ENCODE data around the gene ISOC2. TPM values are rescaled to one million over a fixed set of nuclear protein-coding genes. Genes with fewer than 3 reads are reported as not detected.

The ISOC2 gene
- total RNA-seq, 2 experiments from 2014 or later, result 29.0 to 29.3 TPM

- TF ChIP-seq CTCF (IDR thresholded peaks at IDR 0.05), result no peak
- peaks cover 7% of the 10 kb centered on the region for H3K4me1 Mint-ChIP-seq (ENCODE audit: low read depth)
- CTCF ChIA-PET, result interaction anchor here (5.6 kb wide), 1 partner anchor 32 kb away, joined by 47 read pairs; no protein-coding TSS in a partner anchor
- H3K9me3 Mint-ChIP-seq, result no peaks in the 10 kb centered on the region
- peaks cover 2% of the 10 kb centered on the region for H3K36me3 Mint-ChIP-seq (ENCODE audit: low read depth)
- DNase-seq (no peak), ATAC-seq (no peak)
- no peaks in the 10 kb centered on the region for H3K27me3 Mint-ChIP-seq
- POLR2A ChIA-PET, result no interaction called here
- intact Hi-C loops (cut with micrococcal nuclease), result no loop called here
- H3K27ac Mint-ChIP-seq, result no peak overlapping the region
- no peak overlapping the region for H3K4me3 Mint-ChIP-seq
Observed at GRCh38 chr19:55472463-55472862, 11.0 kb upstream of the ISOC2 start.

GRCh38 chr19:55471266-55471665 lies 9.8 kb upstream of the ISOC2 start:
- Mint-ChIP-seq H3K4me3 (no peak overlapping the region), H3K27ac (no peak overlapping the region), H3K36me3 (ENCODE audit: low read depth) (no peaks in the 10 kb centered on the region), H3K4me1 (ENCODE audit: low read depth) (peaks cover 5% of the 10 kb centered on the region), H3K9me3 (no peaks in the 10 kb centered on the region), H3K27me3 (no peaks in the 10 kb centered on the region)
- intact Hi-C loops (cut with micrococcal nuclease), result no loop called here
- ATAC-seq (no peak), DNase-seq (no peak)
- ChIA-PET CTCF (interaction anchor here (1.2 kb wide), 1 partner anchor 33 kb away, joined by 6 read pairs; no protein-coding TSS in a partner anchor), POLR2A (no interaction called here)
- TF ChIP-seq CTCF (IDR thresholded peaks at IDR 0.05), result no peak

GRCh38 chr19:55468054-55468393 lies 6.6 kb upstream of the ISOC2 start:
- H3K36me3 Mint-ChIP-seq (ENCODE audit: low read depth), result no peaks in the 10 kb centered on the region
- CTCF ChIA-PET, result interaction anchor here (0.7 to 4.4 kb wide), 28 partner anchors 9 to 380 kb away, joined by 3 to 77 read pairs (median 5); partner anchors contain the start of genes NAT14, ZNF628 and ZNF865
- no peak overlapping the region for H3K4me3 Mint-ChIP-seq
- H3K4me1 Mint-ChIP-seq (ENCODE audit: low read depth), result peaks cover 5% of the 10 kb centered on the region
- ATAC-seq (no peak), DNase-seq (no peak)
- POLR2A ChIA-PET, result interaction anchor here (0.7 to 1.0 kb wide), 2 partner anchors 24 to 60 kb away, joined by 3 read pairs; partner anchors contain the start of gene UBE2S
- peak; percentile 36 for TF ChIP-seq CTCF (IDR thresholded peaks at IDR 0.05)
- H3K27ac Mint-ChIP-seq, result no peak overlapping the region
- intact Hi-C loops (cut with micrococcal nuclease), result loop anchor here (5.0 kb wide), 1 partner anchor 34 kb away; no protein-coding TSS in a partner anchor
- H3K27me3 Mint-ChIP-seq, result no peaks in the 10 kb centered on the region
- H3K9me3 Mint-ChIP-seq, result no peaks in the 10 kb centered on the region

GRCh38 chr19:55467236-55468053 lies 6.0 kb upstream of the ISOC2 start:
- peak; percentile 98 for TF ChIP-seq CTCF (IDR thresholded peaks at IDR 0.05)
- ATAC-seq (peak; percentile 98), DNase-seq (peak; percentile 69)
- no peaks in the 10 kb centered on the region for H3K27me3 Mint-ChIP-seq
- peaks cover 5% of the 10 kb centered on the region for H3K4me1 Mint-ChIP-seq (ENCODE audit: low read depth)
- H3K9me3 Mint-ChIP-seq, result no peaks in the 10 kb centered on the region
- no peaks in the 10 kb centered on the region for H3K36me3 Mint-ChIP-seq (ENCODE audit: low read depth)
- H3K27ac Mint-ChIP-seq, result no peak overlapping the region
- intact Hi-C loops (cut with micrococcal nuclease), result loop anchor here (5.0 kb wide), 1 partner anchor 35 kb away; no protein-coding TSS in a partner anchor
- H3K4me3 Mint-ChIP-seq, result no peak overlapping the region
- ChIA-PET POLR2A (interaction anchor here (0.7 to 1.0 kb wide), 2 partner anchors 23 to 60 kb away, joined by 3 read pairs; partner anchors contain the start of gene UBE2S), CTCF (interaction anchor here (0.7 to 4.4 kb wide), 37 partner anchors 8 to 380 kb away, joined by 3 to 77 read pairs (median 4); partner anchors contain the start of genes NAT14, ZNF628 and ZNF865)

- DNase-seq (no peak), ATAC-seq (no peak)
- no peaks in the 10 kb centered on the region for H3K9me3 Mint-ChIP-seq
- ChIA-PET CTCF (interaction anchor here (1.5 to 4.4 kb wide), 8 partner anchors 11 to 166 kb away, joined by 3 to 77 read pairs (median 10); partner anchors contain the start of gene ZNF628), POLR2A (interaction anchor here (0.6 to 0.7 kb wide), 2 partner anchors 67 to 163 kb away, joined by 3 read pairs; no protein-coding TSS in a partner anchor)
- intact Hi-C loops (cut with micrococcal nuclease), result loop anchor here (5.0 kb wide), 1 partner anchor 36 kb away; no protein-coding TSS in a partner anchor
- no peaks in the 10 kb centered on the region for H3K27me3 Mint-ChIP-seq
- H3K36me3 Mint-ChIP-seq (ENCODE audit: low read depth), result no peaks in the 10 kb centered on the region
- no peak overlapping the region for H3K4me3 Mint-ChIP-seq
- H3K27ac Mint-ChIP-seq, result no peak overlapping the region
- H3K4me1 Mint-ChIP-seq (ENCODE audit: low read depth), result peaks cover 10% of the 10 kb centered on the region
- TF ChIP-seq CTCF (IDR thresholded peaks at IDR 0.05), result no peak
Observed at GRCh38 chr19:55466241-55466614, 4.8 kb upstream of the ISOC2 start.
